Ovary (tissue), 3 donors: ENCODE measurements around the gene UPF1.

Experiments
- POLR2A ChIP-seq: fragments of 450-650 bp; IDR thresholded peaks from one replicate; pipeline ENCODE4 v1.6.1; 2017; ENCODE audit warnings: antibody characterized with exemption, mild to moderate bottlenecking, moderate library complexity
- TF ChIP-seq, protein P1 (sequence below), 3 donors: fragments of 450-650 bp in 2 of 3; fragments of 200-600 bp in 1 of 3; IDR thresholded peaks; one replicate each; pipeline versions ENCODE4 v1.5.1 to v1.8.0; 2016 to 2022; ENCODE audit warnings: antibody characterized with exemption in 3 of 3, mild to moderate bottlenecking in 1 of 3
- donor health status: DM: no; HTN: no; CAD: no.

GRCh38 chr19:18831524-18832305, at the start of gene UPF1:
- TF ChIP-seq, protein P1, sequence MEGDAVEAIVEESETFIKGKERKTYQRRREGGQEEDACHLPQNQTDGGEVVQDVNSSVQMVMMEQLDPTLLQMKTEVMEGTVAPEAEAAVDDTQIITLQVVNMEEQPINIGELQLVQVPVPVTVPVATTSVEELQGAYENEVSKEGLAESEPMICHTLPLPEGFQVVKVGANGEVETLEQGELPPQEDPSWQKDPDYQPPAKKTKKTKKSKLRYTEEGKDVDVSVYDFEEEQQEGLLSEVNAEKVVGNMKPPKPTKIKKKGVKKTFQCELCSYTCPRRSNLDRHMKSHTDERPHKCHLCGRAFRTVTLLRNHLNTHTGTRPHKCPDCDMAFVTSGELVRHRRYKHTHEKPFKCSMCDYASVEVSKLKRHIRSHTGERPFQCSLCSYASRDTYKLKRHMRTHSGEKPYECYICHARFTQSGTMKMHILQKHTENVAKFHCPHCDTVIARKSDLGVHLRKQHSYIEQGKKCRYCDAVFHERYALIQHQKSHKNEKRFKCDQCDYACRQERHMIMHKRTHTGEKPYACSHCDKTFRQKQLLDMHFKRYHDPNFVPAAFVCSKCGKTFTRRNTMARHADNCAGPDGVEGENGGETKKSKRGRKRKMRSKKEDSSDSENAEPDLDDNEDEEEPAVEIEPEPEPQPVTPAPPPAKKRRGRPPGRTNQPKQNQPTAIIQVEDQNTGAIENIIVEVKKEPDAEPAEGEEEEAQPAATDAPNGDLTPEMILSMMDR (IDR thresholded peaks at IDR 0.05): peak in 1 of 3 donors; percentile 58
- peak; percentile 84 for TF ChIP-seq POLR2A
